ENCODE measurements around the gene KLHL22.
"Not testable (repeated sequence)": the region's sequence is repeated elsewhere in the genome, so short reads cannot be mapped to it uniquely, and the experiment has no call there.

The KLHL22 gene

GRCh38 chr22:20466659-20467379 is 28.8 kb downstream of the KLHL22 start:
- DNase-seq, result no peak

- DNase-seq, result no peak
These were observed 29.9 kb downstream of the KLHL22 start for GRCh38 chr22:20465759-20466077.

- no peak for DNase-seq
These were observed 30.5 kb downstream of the KLHL22 start for GRCh38 chr22:20464912-20465758.

GRCh38 chr22:20464096-20464614 is 31.4 kb downstream of the KLHL22 start:
- no peak for DNase-seq

- no peak for DNase-seq
These were observed 32.1 kb downstream of the KLHL22 start for GRCh38 chr22:20463324-20464095.

- no peak for DNase-seq
These were observed 35.7 kb downstream of the KLHL22 start for GRCh38 chr22:20459862-20460261.

GRCh38 chr22:20459152-20459542 is 36.4 kb downstream of the KLHL22 start:
- no peak for DNase-seq

GRCh38 chr22:20458530-20459151 is 37.0 kb downstream of the KLHL22 start:
- no peak for DNase-seq

- DNase-seq, result no peak
These were observed 37.9 kb downstream of the KLHL22 start for GRCh38 chr22:20457506-20458240.

- no peak for DNase-seq
These were observed 38.9 kb downstream of the KLHL22 start for GRCh38 chr22:20456722-20457076.

- peak; percentile 89 for DNase-seq
These were observed 39.4 kb downstream of the KLHL22 start for GRCh38 chr22:20456064-20456721.

- DNase-seq, result no peak
These were observed 39.9 kb downstream of the KLHL22 start for GRCh38 chr22:20455709-20456063.

- no peak for DNase-seq
These were observed 42.4 kb downstream of the KLHL22 start for GRCh38 chr22:20453222-20453621.

- no peak for DNase-seq
These were observed 43.7 kb downstream of the KLHL22 start for GRCh38 chr22:20451920-20452319.

- DNase-seq, result not testable (repeated sequence)
These were observed 44.3 kb downstream of the KLHL22 start for GRCh38 chr22:20451129-20451778.

GRCh38 chr22:20450551-20450906 is 45.1 kb downstream of the KLHL22 start:
- no peak for DNase-seq

GRCh38 chr22:20449819-20450550 is 45.6 kb downstream of the KLHL22 start:
- no peak for DNase-seq

GRCh38 chr22:20448630-20449029 is 47.0 kb downstream of the KLHL22 start:
- no peak for DNase-seq

- no peak for DNase-seq
These were observed 49.1 kb downstream of the KLHL22 start for GRCh38 chr22:20446383-20446970.

- DNase-seq, result no peak
These were observed 51.3 kb downstream of the KLHL22 start for GRCh38 chr22:20444325-20444724.

Measured in right forelimb (tissue), 1 donor.